ENCODE measurements around the gene FAM135A. TPM values are rescaled to one million over a fixed set of nuclear protein-coding genes. Genes with fewer than 3 reads are reported as not detected.

Gene FAM135A
- total RNA-seq, 1 donor from 2014 or later, result 33.4 TPM

GRCh38 chr6:70566751-70567382, 153.6 kb downstream of the FAM135A start, which contains the start of gene SDHAF4:
TSS of gene SDHAF4 (plus strand) at chr6:70566930. CDS start at chr6:70566941, 11 bp downstream.
- peak; percentile 56 for TF ChIP-seq CTCF (conservative IDR thresholded peaks at IDR 0.05)
- peak within 1 kb of the TSS; percentile 92 for H3K4me3 Mint-ChIP-seq
- H3K27me3 Mint-ChIP-seq, result no peaks in the 10 kb centered on the region
- peak; percentile 92 for DNase-seq (ENCODE audit: extremely low spot score, unreplicated experiment)
- peaks cover 9% of the 10 kb centered on the region for H3K4me1 Mint-ChIP-seq (ENCODE audit: unreplicated experiment)
- H3K9me3 Mint-ChIP-seq, result peaks cover 4% of the 10 kb centered on the region
- peaks cover 15% of the 10 kb centered on the region for H3K36me3 Mint-ChIP-seq
- H3K27ac Mint-ChIP-seq, result peak within 1 kb of the TSS; percentile 52

GRCh38 chr6:70574643-70575042, 161.3 kb downstream of the FAM135A start:
- DNase-seq (ENCODE audit: extremely low spot score, unreplicated experiment), result no peak
- Mint-ChIP-seq H3K27ac (no peak overlapping the region), H3K36me3 (peaks cover 16% of the 10 kb centered on the region), H3K27me3 (no peaks in the 10 kb centered on the region), H3K4me1 (ENCODE audit: unreplicated experiment) (peaks cover 8% of the 10 kb centered on the region), H3K9me3 (peaks cover 3% of the 10 kb centered on the region), H3K4me3 (no peak overlapping the region)
- TF ChIP-seq CTCF (conservative IDR thresholded peaks at IDR 0.05), result no peak

- peaks cover 11% of the 10 kb centered on the region for H3K36me3 Mint-ChIP-seq
- TF ChIP-seq CTCF (conservative IDR thresholded peaks at IDR 0.05), result no peak
- H3K27ac Mint-ChIP-seq, result no peak overlapping the region
- peaks cover 8% of the 10 kb centered on the region for H3K4me1 Mint-ChIP-seq (ENCODE audit: unreplicated experiment)
- no peaks in the 10 kb centered on the region for H3K9me3 Mint-ChIP-seq
- DNase-seq (ENCODE audit: extremely low spot score, unreplicated experiment), result no peak
- no peaks in the 10 kb centered on the region for H3K27me3 Mint-ChIP-seq
- peak overlapping the region; percentile 23 for H3K4me3 Mint-ChIP-seq
Measured at GRCh38 chr6:70575899-70576495, 162.7 kb downstream of the FAM135A start.

- no peak for DNase-seq (ENCODE audit: extremely low spot score, unreplicated experiment)
- Mint-ChIP-seq H3K36me3 (peaks cover 17% of the 10 kb centered on the region), H3K9me3 (no peaks in the 10 kb centered on the region), H3K4me3 (no peak overlapping the region), H3K27me3 (no peaks in the 10 kb centered on the region), H3K27ac (no peak overlapping the region), H3K4me1 (ENCODE audit: unreplicated experiment) (no peaks in the 10 kb centered on the region)
- TF ChIP-seq CTCF (conservative IDR thresholded peaks at IDR 0.05), result no peak
Measured at GRCh38 chr6:70586114-70586513, 172.8 kb downstream of the FAM135A start.

GRCh38 chr6:70590400-70590799, 177.1 kb downstream of the FAM135A start:
- TF ChIP-seq CTCF (conservative IDR thresholded peaks at IDR 0.05), result no peak
- Mint-ChIP-seq H3K36me3 (peaks cover 9% of the 10 kb centered on the region), H3K4me3 (no peak overlapping the region), H3K27ac (no peak overlapping the region), H3K27me3 (no peaks in the 10 kb centered on the region), H3K9me3 (no peaks in the 10 kb centered on the region), H3K4me1 (ENCODE audit: unreplicated experiment) (no peaks in the 10 kb centered on the region)
- DNase-seq (ENCODE audit: extremely low spot score, unreplicated experiment), result no peak

All from type B pancreatic cell (in vitro differentiated cells).